LNCaP clone FGC (cell line): ENCODE results near the gene PRDM15.
A peak's percentile ranks its signal among the peaks of the same experiment; 100 is the strongest.

Experiments
- DNase-seq: peaks from one replicate; pipeline ENCODE4 v3.0.0-alpha.2; 2011; ENCODE audit warnings: low read depth
- H3K4me3 ChIP-seq: 2 replicates; pipeline ENCODE4 v1.5.1; 2011; ENCODE audit warnings: mild to moderate bottlenecking, low read depth, low read length, control low read depth
- CTCF ChIP-seq: IDR thresholded peaks from 2 replicates; pipeline ENCODE4 v1.5.1; 2012; ENCODE audit warnings: mild to moderate bottlenecking; ENCODE audit not compliant: control insufficient read depth, insufficient read depth; ENCODE audit errors: extremely low read depth

PRDM15 gene

GRCh38 chr21:41761934-41762635, 117.1 kb downstream of the PRDM15 start:
- peak overlapping the region; percentile 47 for H3K4me3 ChIP-seq
- no peak for DNase-seq
- no peak for TF ChIP-seq CTCF

- DNase-seq: peak; percentile 53
- TF ChIP-seq CTCF: no peak
- H3K4me3 ChIP-seq: peak overlapping the region; percentile 47
Measured at GRCh38 chr21:41761211-41761933, 117.8 kb downstream of the PRDM15 start.

GRCh38 chr21:41760411-41760810, 118.7 kb downstream of the PRDM15 start:
- H3K4me3 ChIP-seq: no peak overlapping the region; the same call in 1 of the 2 replicates
- no peak for TF ChIP-seq CTCF
- DNase-seq: no peak

GRCh38 chr21:41759926-41760325, 119.2 kb downstream of the PRDM15 start:
- no peak for DNase-seq
- no peak overlapping the region for H3K4me3 ChIP-seq
- TF ChIP-seq CTCF: no peak

- no peak for DNase-seq
- H3K4me3 ChIP-seq: no peak overlapping the region
- TF ChIP-seq CTCF: no peak
Measured at GRCh38 chr21:41759214-41759840, 119.8 kb downstream of the PRDM15 start.

GRCh38 chr21:41758550-41758949, 120.6 kb downstream of the PRDM15 start:
- H3K4me3 ChIP-seq: no peak overlapping the region
- peak; percentile 44 for DNase-seq
- no peak for TF ChIP-seq CTCF
